OCI-LY3 (cell line): ENCODE results near the gene F5.

Experiments
- CTCF ChIP-seq: fragments of 200-600, 300-600 bp; sonication (generic); IDR thresholded peaks from 2 replicates; pipeline ENCODE4 v1.5.1; 2014; ENCODE audit warnings: antibody characterized with exemption, low read length, low read depth
- EZH2phosphoT487 ChIP-seq: fragments of 200-600 bp; shearing (Covaris generic); IDR thresholded peaks from 2 replicates; pipeline ENCODE4 v1.6.1; 2018; ENCODE audit warnings: antibody characterized with exemption, mixed run types, low read depth

- TF ChIP-seq CTCF: no peak
- no peak for TF ChIP-seq EZH2phosphoT487
Measured at GRCh38 chr1:169570172-169570574, 16.1 kb downstream of the F5 start.
